GM23248 (cell line): ENCODE results near the gene HAPSTR1. TPM values are rescaled to one million over a fixed set of nuclear protein-coding genes. Genes with fewer than 3 reads are reported as not detected.
A peak's percentile ranks its signal among the peaks of the same experiment; 100 is the strongest.

Experiments used
- DNase-seq: peaks from one replicate; pipeline ENCODE4 v3.0.0-alpha.2; 2015
- H2AFZ ChIP-seq: fragments of 200-600 bp; sonication (generic); 2 replicates; pipeline ENCODE4 v1.6.1; 2016; ENCODE audit warnings: antibody characterized with exemption
- H3F3A ChIP-seq: fragments of 200-600 bp; sonication (generic); 2 replicates; pipeline ENCODE4 v1.6.1; 2016; ENCODE audit warnings: mild to moderate bottlenecking, antibody characterized with exemption, mixed run types; ENCODE audit not compliant: insufficient read depth
- H3K27ac ChIP-seq: fragments of 200-600 bp; sonication (generic); 2 replicates; pipeline ENCODE4 v1.5.1; 2016; ENCODE audit warnings: mild to moderate bottlenecking
- H3K27me3 ChIP-seq: fragments of 200-600 bp; sonication (generic); replicated peaks from 2 replicates; pipeline ENCODE4 v1.6.1; 2016; ENCODE audit warnings: mild to moderate bottlenecking; ENCODE audit not compliant: insufficient read depth
- H3K36me3 ChIP-seq: fragments of 200-600 bp; sonication (generic); 2 replicates; pipeline ENCODE4 v1.6.1; 2016; ENCODE audit warnings: low read depth, mild to moderate bottlenecking
- H3K4me1 ChIP-seq: fragments of 200-600 bp; sonication (generic); 2 replicates; pipeline ENCODE4 v1.6.1; 2016; ENCODE audit warnings: mild to moderate bottlenecking; ENCODE audit not compliant: insufficient read depth
- H3K4me2 ChIP-seq: fragments of 200-600 bp; sonication (generic); one replicate; pipeline ENCODE4 v1.6.1; 2016; ENCODE audit warnings: mild to moderate bottlenecking; ENCODE audit not compliant: unreplicated experiment
- H3K4me3 ChIP-seq: fragments of 200-600 bp; sonication (generic); 2 replicates; pipeline ENCODE4 v1.5.1; 2016; ENCODE audit warnings: mild to moderate bottlenecking
- H3K79me2 ChIP-seq: fragments of 200-600 bp; sonication (generic); 2 replicates; pipeline ENCODE4 v1.6.1; 2016; ENCODE audit warnings: mild to moderate bottlenecking; ENCODE audit not compliant: insufficient read depth
- H3K9ac ChIP-seq: fragments of 200-600 bp; sonication (generic); 2 replicates; pipeline ENCODE4 v1.6.1; 2016; ENCODE audit warnings: mild to moderate bottlenecking
- H3K9me2 ChIP-seq: fragments of 200-600 bp; sonication (generic); 2 replicates; pipeline ENCODE4 v1.6.1; 2016; ENCODE audit warnings: mixed run types, mild to moderate bottlenecking, moderate library complexity; ENCODE audit not compliant: insufficient read depth
- H3K9me3 ChIP-seq: fragments of 200-600 bp; sonication (generic); one replicate; pipeline ENCODE4 v1.6.1; 2017; ENCODE audit warnings: low read depth
- H4K20me1 ChIP-seq: fragments of 200-600 bp; sonication (generic); 2 replicates; pipeline ENCODE4 v1.6.0; 2016; ENCODE audit not compliant: insufficient read depth
- EZH2 ChIP-seq: fragments of 200-600 bp; sonication (generic); IDR thresholded peaks from 2 replicates; pipeline ENCODE4 v1.6.1; 2018; ENCODE audit warnings: antibody characterized with exemption, mild to moderate bottlenecking; ENCODE audit not compliant: insufficient read depth, poor library complexity, severe bottlenecking
- EZH2phosphoT487 ChIP-seq: fragments of 200-600 bp; sonication (generic); IDR thresholded peaks from 2 replicates; pipeline ENCODE4 v1.6.1; 2018; ENCODE audit warnings: antibody characterized with exemption, moderate library complexity, mild to moderate bottlenecking, low read depth; ENCODE audit not compliant: insufficient read depth
- WGBS, 2 experiments: methylation state at CpG; one replicate each; pipeline ENCODE4 v1.1.6; 2015 to 2017; ENCODE audit warnings: low lambda C conversion rate in 2 of 2, low coverage in 1 of 2; ENCODE audit errors: missing lambda C conversion rate in 2 of 2; 5-methylcytosine and 5-hydroxymethylcytosine counted together
- in situ Hi-C: fragments of 300-500 bp; cut with MboI; formaldehyde crosslinking; loops from 2 replicates; pipeline ENCODE4 v1.15.0; 2020
- polyA plus RNA-seq: library from polyadenylated mRNA; unstranded; fragments of >200 nt; fragmentation: Nextera tagmentation; extraction: Ambion mirVana; gene quantifications from 2 replicates; pipeline ENCODE4 v1.2.1, GENCODE V29; 2016
- total RNA-seq: library from RNA; depleted of rRNA; stranded (reverse); fragments of >200 nt; shearing (Covaris generic); gene quantifications from 2 replicates; pipeline ENCODE4 v1.2.3, GENCODE V29; 2014

HAPSTR1 gene
- total and polyA plus RNA-seq, 2 experiments from 2014 or later: 11.7 to 79.2 TPM

DNA sequence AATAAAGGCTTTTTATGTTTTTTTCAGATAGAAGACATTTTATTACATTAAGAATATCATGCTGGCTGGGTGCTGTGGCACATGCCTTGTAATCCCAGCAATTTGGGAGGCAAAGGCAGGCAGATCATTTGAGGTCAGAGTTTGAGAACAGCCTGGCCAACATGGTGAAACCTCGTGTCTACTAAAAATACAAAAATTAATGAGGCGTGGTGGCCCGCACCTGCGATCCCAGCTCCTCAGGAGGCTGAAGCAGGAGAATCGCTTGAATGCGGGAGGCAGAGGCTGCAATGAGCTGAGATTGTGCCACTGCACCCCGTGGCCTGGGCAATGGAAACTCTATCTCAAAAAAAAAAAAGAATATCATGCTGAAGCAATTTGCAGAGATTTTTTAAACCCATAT lies 29.1 kb upstream of the HAPSTR1 start:
- H4K20me1 ChIP-seq: no peaks in the 10 kb centered on the region
- H3K79me2 ChIP-seq: no peaks in the 10 kb centered on the region
- 80 to 81% methylated on average over 7 of the region's 7 CpGs for WGBS, 2 experiments
- no peak overlapping the region for H3K27ac ChIP-seq
- H2AFZ ChIP-seq: no peak overlapping the region
- no peak overlapping the region for H3K4me2 ChIP-seq
- H3K36me3 ChIP-seq: no peaks in the 10 kb centered on the region
- no peaks in the 10 kb centered on the region for H3K9me2 ChIP-seq
- no peaks in the 10 kb centered on the region for H3K9me3 ChIP-seq
- H3K27me3 ChIP-seq: no peaks in the 10 kb centered on the region
- H3K9ac ChIP-seq: no peak overlapping the region
- TF ChIP-seq EZH2 (no peak), EZH2phosphoT487 (no peak)
- H3F3A ChIP-seq: peaks cover 18% of the 10 kb centered on the region
- H3K4me1 ChIP-seq: peaks cover 14% of the 10 kb centered on the region
- H3K4me3 ChIP-seq: no peak overlapping the region
- in situ Hi-C loops: no loop called here
- no peak for DNase-seq

- no peak overlapping the region for H3K9ac ChIP-seq
- H3F3A ChIP-seq: peaks cover 16% of the 10 kb centered on the region
- H2AFZ ChIP-seq: no peak overlapping the region
- WGBS, 2 experiments: 79 to 83% methylated on average over 4 of the region's 4 CpGs
- no peak for DNase-seq
- H3K4me1 ChIP-seq: peaks cover 18% of the 10 kb centered on the region
- H3K27ac ChIP-seq: no peak overlapping the region
- H4K20me1 ChIP-seq: no peaks in the 10 kb centered on the region
- TF ChIP-seq EZH2 (no peak), EZH2phosphoT487 (no peak)
- no peaks in the 10 kb centered on the region for H3K9me3 ChIP-seq
- no peak overlapping the region for H3K4me2 ChIP-seq
- H3K79me2 ChIP-seq: no peaks in the 10 kb centered on the region
- no peaks in the 10 kb centered on the region for H3K9me2 ChIP-seq
- in situ Hi-C loops: no loop called here
- H3K36me3 ChIP-seq: no peaks in the 10 kb centered on the region
- H3K27me3 ChIP-seq: no peaks in the 10 kb centered on the region
- H3K4me3 ChIP-seq: no peak overlapping the region
Measured at GRCh38 chr16:9065077-9065476, 26.4 kb upstream of the HAPSTR1 start.

DNA sequence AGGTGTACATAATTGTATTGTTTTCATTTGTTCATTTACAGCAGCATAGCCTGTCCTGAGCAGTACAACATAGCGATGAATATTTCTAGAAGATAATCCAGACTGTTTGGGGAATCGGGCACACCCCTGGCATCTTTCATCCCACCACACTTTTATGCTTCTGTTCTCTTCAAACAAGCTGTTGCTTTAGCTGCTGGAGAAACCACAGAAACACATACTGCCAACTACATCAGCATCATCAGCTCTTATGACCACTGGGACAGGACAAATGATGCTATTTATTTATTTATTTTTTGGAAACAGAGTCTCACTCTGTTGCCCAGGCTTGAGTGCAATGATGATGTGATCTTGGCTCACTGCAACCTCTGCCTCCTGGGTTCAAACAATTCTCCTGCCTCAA lies 22.6 kb upstream of the HAPSTR1 start:
- Histone ChIP-seq H3K9ac (no peak overlapping the region), H3K9me3 (no peaks in the 10 kb centered on the region), H3K4me1 (peaks cover 21% of the 10 kb centered on the region), H3K36me3 (no peaks in the 10 kb centered on the region), H3K27ac (peak overlapping the region; percentile 50), H3K79me2 (no peaks in the 10 kb centered on the region), H3F3A (peaks cover 14% of the 10 kb centered on the region), H3K27me3 (no peaks in the 10 kb centered on the region), H2AFZ (no peak overlapping the region), H3K4me2 (no peak overlapping the region), H3K4me3 (no peak overlapping the region), H3K9me2 (no peaks in the 10 kb centered on the region), H4K20me1 (no peaks in the 10 kb centered on the region)
- DNase-seq: no peak
- WGBS, 2 experiments: 75% methylated on average over 2 of the region's 2 CpGs
- in situ Hi-C loops: no loop called here
- TF ChIP-seq EZH2 (no peak), EZH2phosphoT487 (no peak)

GRCh38 chr16:9070254-9070653 lies 21.2 kb upstream of the HAPSTR1 start:
- TF ChIP-seq EZH2phosphoT487 (no peak), EZH2 (no peak)
- Histone ChIP-seq H2AFZ (no peak overlapping the region), H3K27me3 (no peaks in the 10 kb centered on the region), H3K27ac (no peak overlapping the region), H3K4me3 (no peak overlapping the region), H3K4me2 (no peak overlapping the region), H3K4me1 (peaks cover 21% of the 10 kb centered on the region), H3F3A (peaks cover 14% of the 10 kb centered on the region), H3K9ac (no peak overlapping the region), H3K9me3 (no peaks in the 10 kb centered on the region), H3K79me2 (no peaks in the 10 kb centered on the region), H3K36me3 (no peaks in the 10 kb centered on the region), H4K20me1 (no peaks in the 10 kb centered on the region), H3K9me2 (no peaks in the 10 kb centered on the region)
- WGBS, 2 experiments: 78 to 81% methylated on average over 4 of the region's 4 CpGs
- DNase-seq: no peak
- in situ Hi-C loops: no loop called here

- Histone ChIP-seq H3K9ac (no peak overlapping the region), H2AFZ (no peak overlapping the region), H3K36me3 (no peaks in the 10 kb centered on the region), H3K79me2 (no peaks in the 10 kb centered on the region), H3K27ac (no peak overlapping the region), H3K4me3 (no peak overlapping the region), H3K9me2 (no peaks in the 10 kb centered on the region), H3F3A (peaks cover 17% of the 10 kb centered on the region), H3K27me3 (no peaks in the 10 kb centered on the region), H3K4me1 (peaks cover 28% of the 10 kb centered on the region), H3K4me2 (no peak overlapping the region), H4K20me1 (no peaks in the 10 kb centered on the region), H3K9me3 (no peaks in the 10 kb centered on the region)
- no peak for DNase-seq
- in situ Hi-C loops: no loop called here
- TF ChIP-seq EZH2phosphoT487 (no peak), EZH2 (no peak)
- WGBS, 2 experiments: 79 to 83% methylated on average over 9 of the region's 9 CpGs
Measured at GRCh38 chr16:9071377-9071776, 20.1 kb upstream of the HAPSTR1 start.
